Adrenal gland (tissue), 12 donors: Measurements from ENCODE around the gene ERCC6L2. TPM values are rescaled to one million over a fixed set of nuclear protein-coding genes. Genes with fewer than 3 reads are reported as not detected.

Source experiments
- DNase-seq, 7 donors: peaks; one replicate each; pipeline ENCODE4 v3.0.0-alpha.2; 2019 to 2020
- H3K27ac ChIP-seq, 5 donors: fragments of 200-600 bp; sonication (generic) in 4 of 5; 1 replicate in 3 of 5; 2 replicates in 2 of 5; pipeline versions ENCODE4 v1.5.1 to v1.8.0; 2016 to 2020; ENCODE audit warnings: mild to moderate bottlenecking in 1 of 5
- H3K27me3 ChIP-seq: fragments of 200-600 bp; 2 replicates; pipeline ENCODE4 v1.8.0; 2021
- H3K36me3 ChIP-seq, 2 donors: fragments of 200-600 bp; replicated peaks in 1 of 2; 1 replicate in 1 of 2; 2 replicates in 1 of 2; pipeline versions ENCODE4 v1.5.1 to v1.8.0; 2018 to 2022
- H3K4me1 ChIP-seq, 2 donors: fragments of 200-600 bp; replicated peaks in 1 of 2; 1 replicate in 1 of 2; 2 replicates in 1 of 2; pipeline versions ENCODE4 v1.5.1 to v1.8.0; 2018 to 2021
- H3K4me3 ChIP-seq, 4 donors: fragments of 200-600 bp; sonication (generic) in 3 of 4; one replicate each; pipeline ENCODE4 v1.5.1; 2016 to 2018
- H3K9me3 ChIP-seq, 3 donors: fragments of 200-600 bp; sonication (generic) in 1 of 3; replicated peaks in 1 of 3; 1 replicate in 2 of 3; 2 replicates in 1 of 3; pipeline versions ENCODE4 v1.5.1 to v1.8.0; 2016 to 2021
- POLR2A ChIP-seq, 2 donors: fragments of 450-650 bp; IDR thresholded peaks; one replicate each; pipeline ENCODE4 v1.6.1; 2017; ENCODE audit warnings: antibody characterized with exemption in 2 of 2, mild to moderate bottlenecking in 2 of 2, moderate library complexity in 1 of 2
- WGBS, 4 donors: extraction: QIAGEN DNeasy Blood & Tissue Kit in 2 of 4; methylation state at CpG; one replicate each; pipeline versions ENCODE4 v1.1.5 to v1.1.7; 2013 to 2017; 5-methylcytosine and 5-hydroxymethylcytosine counted together
- intact Hi-C, 2 donors: fragments of 100-400 bp; cut with DNase I; formaldehyde crosslinking; loops; one replicate each; pipeline versions ENCODE4 v1.14.1 to v1.15.0; 2022 to 2023
- polyA plus RNA-seq, 3 donors: library from polyadenylated mRNA; stranded (reverse); fragments of 200-250 nt in 2 of 3; fragments of 350-450 nt in 1 of 3; fragmentation: Illumina TruSeq in 1 of 3; extraction: RNeasy Lipid Tissue Mini Kit (QIAGEN cat#74804) in 1 of 3; gene quantifications; one replicate each; pipeline ENCODE4 v1.2.3, GENCODE V29; 2013 to 2014
- total RNA-seq, 9 donors: library from RNA; depleted of rRNA in 4 of 9; stranded (reverse); fragments of >200 nt in 4 of 9; fragments of 120-200 nt in 1 of 9; fragmentation: NEBNext Ultra II Directional in 1 of 9; extraction: Animal tissue kit (Norgen Biotek cat#: 25700) in 1 of 9; gene quantifications; one replicate each; pipeline versions ENCODE4 v1.1.0 to v1.2.4, GENCODE V29; 2013 to 2023
- TF ChIP-seq, protein P1 (sequence below), 6 experiments: fragments of 450-650 bp in 4 of 6; fragments of 200-600 bp in 2 of 6; sonication (generic) in 1 of 6; IDR thresholded peaks; 1 replicate in 5 of 6; 2 replicates in 1 of 6; pipeline versions ENCODE4 v1.5.1 to v1.8.0; 2016 to 2021; ENCODE audit warnings: antibody characterized with exemption in 6 of 6, mild to moderate bottlenecking in 2 of 6, moderate library complexity in 1 of 6
- donor health status: healthy with polysubstance abuse.
- donor health status: Bipolar disorder and iron deficiency.
- donor health status: DM: yes; HTN: yes; CAD: no.
- donor health status: DM: no; HTN: no; CAD: no.
- donor health status: DM: no; HTN: no; CAD: no.
- donor health status: DM: yes; HTN: yes; CAD: no.

The ERCC6L2 gene
- total and polyA plus RNA-seq, 12 donors: 5.6 to 93.2 (median 47.4) TPM

DNA sequence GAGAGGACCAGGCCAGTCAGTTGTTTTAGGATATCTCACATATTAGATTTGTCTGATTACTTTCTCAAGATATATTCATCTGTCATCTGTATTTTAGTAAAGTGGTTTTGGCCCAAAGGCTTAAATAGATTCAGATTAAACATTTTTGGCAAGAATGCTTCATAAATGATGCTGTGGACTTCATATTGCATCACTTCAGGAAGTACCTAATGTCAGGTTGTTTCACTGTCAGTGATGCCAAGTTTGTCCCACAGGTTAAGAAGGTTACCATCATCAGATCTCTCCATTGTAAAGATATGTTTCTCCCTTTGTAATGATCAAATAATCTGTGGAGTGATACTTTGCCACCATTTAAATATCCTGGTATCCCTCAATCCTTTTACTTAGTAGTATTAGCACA lies 37.3 kb downstream of the ERCC6L2 start:
- DNase-seq: no peak
- Histone ChIP-seq H3K36me3 (peaks cover 0 to 9% of the 10 kb centered on the region in 2 donors), H3K9me3 (no peaks in the 10 kb centered on the region), H3K4me1 (peaks cover 3 to 13% of the 10 kb centered on the region in 2 donors), H3K27me3 (no peaks in the 10 kb centered on the region), H3K27ac (no peak overlapping the region), H3K4me3 (no peak overlapping the region)
- intact Hi-C loops: no loop called here
- TF ChIP-seq, protein P1, sequence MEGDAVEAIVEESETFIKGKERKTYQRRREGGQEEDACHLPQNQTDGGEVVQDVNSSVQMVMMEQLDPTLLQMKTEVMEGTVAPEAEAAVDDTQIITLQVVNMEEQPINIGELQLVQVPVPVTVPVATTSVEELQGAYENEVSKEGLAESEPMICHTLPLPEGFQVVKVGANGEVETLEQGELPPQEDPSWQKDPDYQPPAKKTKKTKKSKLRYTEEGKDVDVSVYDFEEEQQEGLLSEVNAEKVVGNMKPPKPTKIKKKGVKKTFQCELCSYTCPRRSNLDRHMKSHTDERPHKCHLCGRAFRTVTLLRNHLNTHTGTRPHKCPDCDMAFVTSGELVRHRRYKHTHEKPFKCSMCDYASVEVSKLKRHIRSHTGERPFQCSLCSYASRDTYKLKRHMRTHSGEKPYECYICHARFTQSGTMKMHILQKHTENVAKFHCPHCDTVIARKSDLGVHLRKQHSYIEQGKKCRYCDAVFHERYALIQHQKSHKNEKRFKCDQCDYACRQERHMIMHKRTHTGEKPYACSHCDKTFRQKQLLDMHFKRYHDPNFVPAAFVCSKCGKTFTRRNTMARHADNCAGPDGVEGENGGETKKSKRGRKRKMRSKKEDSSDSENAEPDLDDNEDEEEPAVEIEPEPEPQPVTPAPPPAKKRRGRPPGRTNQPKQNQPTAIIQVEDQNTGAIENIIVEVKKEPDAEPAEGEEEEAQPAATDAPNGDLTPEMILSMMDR (IDR thresholded peaks at IDR 0.05): no peak
- TF ChIP-seq POLR2A (IDR thresholded peaks at IDR 0.05): no peak

DNA sequence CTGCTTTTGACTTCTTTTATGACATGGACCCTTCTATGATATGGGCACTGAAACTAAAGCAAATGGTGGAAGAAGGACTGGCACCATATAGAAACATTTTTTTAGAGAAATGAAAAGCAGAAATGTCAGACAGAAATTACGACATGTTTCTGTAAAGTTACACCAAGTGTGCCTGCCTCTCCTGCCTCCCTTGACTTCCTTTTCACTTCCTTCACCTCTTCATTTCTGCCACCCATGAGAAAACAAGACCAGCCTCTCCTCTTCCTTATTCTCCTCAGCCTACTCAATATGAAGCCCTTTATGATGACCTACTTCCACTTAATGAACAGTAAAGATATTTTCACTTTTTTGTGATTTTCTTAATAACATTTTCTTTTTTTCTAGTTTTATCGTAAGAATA lies 44.5 kb downstream of the ERCC6L2 start:
- 88 to 97% (median 90%) methylated on average over 2 of the region's 2 CpGs for WGBS, 4 donors
- Histone ChIP-seq H3K27me3 (no peaks in the 10 kb centered on the region), H3K4me3 (no peak overlapping the region), H3K36me3 (peaks cover 0 to 17% of the 10 kb centered on the region in 2 donors), H3K9me3 (peaks cover 0 to 5% (median 0%) of the 10 kb centered on the region in 3 donors), H3K27ac (no peak overlapping the region), H3K4me1 (peaks cover 7 to 15% of the 10 kb centered on the region in 2 donors)
- DNase-seq: no peak
- TF ChIP-seq POLR2A (IDR thresholded peaks at IDR 0.05): no peak
- TF ChIP-seq, protein P1 (IDR thresholded peaks at IDR 0.05): no peak
- intact Hi-C loops: no loop called here

DNA sequence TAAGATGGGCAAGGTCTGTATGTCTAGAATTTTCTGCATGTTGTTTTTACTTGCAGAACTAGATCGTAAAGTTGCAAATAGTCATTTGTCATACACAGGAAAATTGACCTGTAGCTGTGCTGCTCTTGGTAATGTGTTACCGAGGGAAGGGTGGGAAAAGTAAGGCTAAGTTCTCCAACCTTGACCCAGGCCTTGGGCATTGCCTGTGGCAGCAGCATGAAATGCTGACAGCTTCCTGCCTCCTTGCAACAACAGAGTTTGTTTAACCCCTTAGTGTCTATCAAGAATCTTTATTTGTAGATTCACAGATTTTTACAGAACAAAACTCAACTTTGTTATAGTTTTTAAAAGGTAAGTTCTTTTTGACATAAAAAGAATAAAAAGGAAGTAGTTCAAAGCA lies 48.3 kb downstream of the ERCC6L2 start:
- peak overlapping the region in 2 of 5 donors; percentile 3 to 54 for H3K27ac ChIP-seq
- WGBS, 4 donors: 19 to 33% (median 24%) methylated on average over 2 of the region's 2 CpGs
- no peaks in the 10 kb centered on the region for H3K27me3 ChIP-seq
- H3K4me3 ChIP-seq: no peak overlapping the region
- peaks cover 0 to 5% (median 0%) of the 10 kb centered on the region in 3 donors for H3K9me3 ChIP-seq
- DNase-seq: peak in 6 of 7 donors; percentile 29 to 70 (median 49)
- peaks cover 7 to 15% of the 10 kb centered on the region in 2 donors for H3K4me1 ChIP-seq
- TF ChIP-seq POLR2A (IDR thresholded peaks at IDR 0.05): no peak
- TF ChIP-seq, protein P1 (IDR thresholded peaks at IDR 0.05): no peak
- intact Hi-C loops: no loop called here
- H3K36me3 ChIP-seq: peaks cover 0 to 8% of the 10 kb centered on the region in 2 donors

DNA sequence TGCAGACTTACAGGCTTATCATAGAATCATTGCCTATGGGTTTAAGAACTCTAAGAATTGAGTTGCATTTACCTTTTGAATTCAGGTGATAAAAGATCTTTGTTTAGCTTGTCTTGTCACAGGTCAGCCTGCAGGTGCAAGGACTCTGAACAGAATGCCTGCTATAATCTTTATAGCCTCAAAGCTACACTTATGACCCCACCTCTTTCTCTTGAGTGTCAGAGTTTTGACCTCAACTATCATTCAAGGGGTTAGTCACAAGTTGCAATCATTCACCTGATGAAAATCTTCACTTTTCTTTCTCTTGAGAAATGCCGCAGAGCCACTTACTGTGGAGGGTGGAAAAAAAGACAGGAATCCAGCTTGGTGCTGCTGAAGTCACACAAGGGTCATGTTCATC lies 49.5 kb downstream of the ERCC6L2 start:
- peaks cover 0 to 15% of the 10 kb centered on the region in 2 donors for H3K36me3 ChIP-seq
- intact Hi-C loops: no loop called here
- peaks cover 0 to 5% (median 0%) of the 10 kb centered on the region in 3 donors for H3K9me3 ChIP-seq
- peaks cover 7 to 15% of the 10 kb centered on the region in 2 donors for H3K4me1 ChIP-seq
- WGBS, 4 donors: 94 to 100% (median 97%) methylated on average over 1 of the region's 1 CpG
- TF ChIP-seq, protein P1 (IDR thresholded peaks at IDR 0.05): no peak
- TF ChIP-seq POLR2A (IDR thresholded peaks at IDR 0.05): no peak
- no peaks in the 10 kb centered on the region for H3K27me3 ChIP-seq
- no peak for DNase-seq
- H3K27ac ChIP-seq: no peak overlapping the region
- H3K4me3 ChIP-seq: no peak overlapping the region
